ENCODE results near the gene AQP2.

AQP2 gene

GRCh38 chr12:49920915-49921286 is 29.6 kb upstream of the AQP2 start:
- DNase-seq = no peak

GRCh38 chr12:49921299-49921698 is 29.2 kb upstream of the AQP2 start:
- DNase-seq = no peak

DNA sequence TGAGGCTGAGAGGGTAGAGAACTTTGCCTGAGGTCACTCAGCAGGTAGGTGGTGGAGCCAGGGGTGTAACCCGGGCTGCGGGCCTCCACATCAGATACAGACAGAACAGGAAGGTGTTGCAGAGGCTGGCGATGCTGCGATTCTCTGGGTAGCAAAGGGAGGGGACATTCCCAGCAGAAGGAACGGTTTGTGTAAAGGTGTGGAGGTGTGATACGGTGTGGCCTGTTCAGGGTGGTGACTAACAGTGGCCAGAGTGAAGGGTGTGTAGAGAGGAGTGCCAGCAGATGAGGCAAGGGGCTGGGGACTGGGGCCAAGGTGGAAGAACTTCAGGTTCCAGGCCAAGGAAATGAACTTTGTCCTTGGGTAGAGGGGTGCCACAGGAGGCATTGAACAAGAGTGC is 28.6 kb upstream of the AQP2 start:
- DNase-seq = no peak

- DNase-seq = no peak
Observed at GRCh38 chr12:49922349-49923034, 28.0 kb upstream of the AQP2 start.

GRCh38 chr12:49923035-49923644 is 27.4 kb upstream of the AQP2 start:
- no peak for DNase-seq

- DNase-seq = no peak
Observed at GRCh38 chr12:49923880-49924556, 26.5 kb upstream of the AQP2 start.

DNA sequence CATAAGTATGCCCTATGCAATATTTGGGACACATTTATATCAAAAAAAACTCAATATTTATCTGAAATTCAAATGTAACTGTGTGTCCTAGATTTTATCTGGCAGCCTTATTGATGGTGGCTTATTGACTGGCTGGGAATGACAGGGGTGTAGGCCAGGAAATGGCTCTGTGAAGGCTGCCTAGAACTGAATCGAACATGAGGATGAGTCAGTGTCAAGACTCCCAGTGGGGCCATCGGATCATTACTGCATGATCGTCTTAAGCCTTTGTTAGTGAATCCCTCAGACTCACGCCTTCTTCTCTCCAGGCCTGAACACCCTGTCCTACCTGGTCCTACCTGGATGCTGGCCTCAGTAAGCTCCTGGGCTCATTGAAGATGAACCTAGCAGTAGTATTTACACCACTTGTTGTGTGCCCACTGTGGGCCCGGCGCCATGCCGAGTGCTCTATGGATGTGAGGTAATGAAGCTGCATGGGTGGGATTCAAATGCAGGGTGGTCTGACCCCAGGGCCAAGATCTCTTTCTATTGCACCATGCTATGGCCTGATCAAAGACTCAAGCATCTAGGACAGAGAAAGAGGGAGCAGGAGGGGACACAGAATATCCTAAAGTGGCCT is 25.8 kb upstream of the AQP2 start:
- DNase-seq = no peak

GRCh38 chr12:49925433-49926204 is 24.9 kb upstream of the AQP2 start:
- DNase-seq = no peak

DNA sequence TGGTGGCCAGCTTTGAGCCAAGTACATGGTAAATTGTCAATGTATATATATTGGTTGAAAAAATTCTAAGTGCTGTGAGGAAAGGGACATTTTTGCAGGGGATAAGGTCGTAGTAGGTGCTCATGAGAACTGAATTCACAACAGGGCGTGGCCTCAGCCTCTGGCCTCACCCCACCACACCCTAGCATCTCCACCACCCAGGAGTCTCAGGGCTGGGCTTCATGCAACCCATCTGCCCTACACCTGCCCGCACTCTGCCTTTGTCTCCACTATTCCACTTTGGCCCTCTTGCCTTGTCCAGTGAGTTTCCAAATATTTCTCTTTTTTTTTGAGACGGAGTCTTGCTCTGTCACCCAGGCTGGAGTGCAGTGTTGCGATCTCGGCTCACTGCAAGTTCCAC is 22.1 kb upstream of the AQP2 start:
- no peak for DNase-seq

- no peak for DNase-seq
Observed at GRCh38 chr12:49929581-49929980, 21.0 kb upstream of the AQP2 start.

- no peak for DNase-seq
Observed at GRCh38 chr12:49930515-49931288, 19.8 kb upstream of the AQP2 start.

- DNase-seq = no peak
Observed at GRCh38 chr12:49932023-49932422, 18.5 kb upstream of the AQP2 start.

- no peak for DNase-seq
Observed at GRCh38 chr12:49932533-49933130, 17.9 kb upstream of the AQP2 start.

- DNase-seq = no peak
Observed at GRCh38 chr12:49933796-49934195, 16.7 kb upstream of the AQP2 start.

DNA sequence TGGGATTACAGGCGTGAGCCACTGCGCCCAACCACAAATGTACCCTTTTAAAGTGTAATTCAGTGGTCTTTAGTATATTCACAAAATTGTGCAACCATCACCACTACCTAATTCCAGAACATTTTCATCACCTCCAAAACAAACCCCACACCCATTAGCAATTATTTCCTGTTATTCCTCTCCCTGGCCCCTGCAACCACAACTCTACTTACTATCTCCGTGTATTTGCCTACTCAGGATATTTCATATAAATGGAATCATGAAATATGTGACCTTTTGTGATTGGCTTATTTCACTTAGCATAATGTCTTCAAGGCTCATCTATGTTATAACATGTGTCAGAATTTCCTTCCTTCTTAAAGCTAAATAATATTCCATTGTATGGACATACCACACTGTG is 16.0 kb upstream of the AQP2 start:
- no peak for DNase-seq

DNA sequence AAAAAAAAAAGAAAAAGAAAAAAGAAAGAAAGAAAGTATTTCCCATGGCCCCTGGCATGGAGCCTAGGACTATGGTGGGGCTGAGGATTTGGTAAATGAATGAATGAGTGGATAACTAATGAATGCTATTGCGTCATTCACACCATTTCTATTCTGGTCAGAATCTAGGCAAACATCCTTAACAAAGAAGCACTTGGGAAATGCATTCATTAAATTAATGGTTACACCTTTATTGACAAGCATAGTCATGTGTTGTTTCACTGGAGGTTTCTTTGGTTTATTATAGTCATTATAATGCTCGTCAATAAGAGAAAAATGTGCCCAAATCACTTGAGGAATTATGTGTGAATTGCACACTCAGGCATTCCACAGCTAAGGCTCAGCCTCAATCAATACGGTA is 13.6 kb upstream of the AQP2 start:
- no peak for DNase-seq

- DNase-seq = no peak
Observed at GRCh38 chr12:49937639-49938300, 12.8 kb upstream of the AQP2 start.

DNA sequence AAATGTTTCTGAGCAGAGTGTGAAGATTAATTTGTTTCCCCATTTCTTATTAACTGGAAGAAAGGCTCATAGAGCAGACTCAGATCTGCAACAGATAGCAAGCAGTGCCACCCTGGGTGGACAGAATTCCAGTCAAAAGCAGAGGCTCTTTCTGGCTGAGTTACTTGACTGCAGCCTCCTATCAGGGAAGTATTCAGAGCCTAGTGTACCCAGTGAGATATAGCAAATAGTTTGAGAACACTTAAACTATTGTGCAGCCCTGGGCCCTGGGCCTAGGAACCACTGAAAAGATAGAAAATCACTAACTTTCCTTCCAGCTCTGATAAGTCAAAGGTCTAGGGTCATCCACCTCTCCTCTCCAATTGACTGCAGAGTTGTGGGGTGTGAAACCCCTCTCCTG is 11.2 kb upstream of the AQP2 start:
- no peak for DNase-seq

DNA sequence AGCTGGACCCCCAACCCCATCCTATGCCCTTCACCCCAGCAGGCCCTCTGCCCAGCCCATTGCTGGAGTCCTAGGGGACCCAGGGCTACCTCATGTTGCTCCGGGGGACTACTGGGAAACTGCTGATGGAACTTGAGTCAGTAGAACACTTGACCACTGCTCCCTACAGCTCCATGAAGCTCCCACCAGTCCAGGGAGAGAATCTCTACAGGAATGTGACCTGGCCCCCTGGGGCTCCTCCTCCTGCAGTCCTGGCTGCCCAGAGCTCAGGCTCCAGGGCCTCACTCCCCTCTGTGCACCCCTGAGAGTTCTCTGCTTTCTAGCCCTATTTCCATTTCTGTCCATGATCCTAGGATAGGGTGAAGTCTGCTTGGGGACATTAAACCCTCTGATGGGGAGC is 10.8 kb upstream of the AQP2 start:
- no peak for DNase-seq

DNA sequence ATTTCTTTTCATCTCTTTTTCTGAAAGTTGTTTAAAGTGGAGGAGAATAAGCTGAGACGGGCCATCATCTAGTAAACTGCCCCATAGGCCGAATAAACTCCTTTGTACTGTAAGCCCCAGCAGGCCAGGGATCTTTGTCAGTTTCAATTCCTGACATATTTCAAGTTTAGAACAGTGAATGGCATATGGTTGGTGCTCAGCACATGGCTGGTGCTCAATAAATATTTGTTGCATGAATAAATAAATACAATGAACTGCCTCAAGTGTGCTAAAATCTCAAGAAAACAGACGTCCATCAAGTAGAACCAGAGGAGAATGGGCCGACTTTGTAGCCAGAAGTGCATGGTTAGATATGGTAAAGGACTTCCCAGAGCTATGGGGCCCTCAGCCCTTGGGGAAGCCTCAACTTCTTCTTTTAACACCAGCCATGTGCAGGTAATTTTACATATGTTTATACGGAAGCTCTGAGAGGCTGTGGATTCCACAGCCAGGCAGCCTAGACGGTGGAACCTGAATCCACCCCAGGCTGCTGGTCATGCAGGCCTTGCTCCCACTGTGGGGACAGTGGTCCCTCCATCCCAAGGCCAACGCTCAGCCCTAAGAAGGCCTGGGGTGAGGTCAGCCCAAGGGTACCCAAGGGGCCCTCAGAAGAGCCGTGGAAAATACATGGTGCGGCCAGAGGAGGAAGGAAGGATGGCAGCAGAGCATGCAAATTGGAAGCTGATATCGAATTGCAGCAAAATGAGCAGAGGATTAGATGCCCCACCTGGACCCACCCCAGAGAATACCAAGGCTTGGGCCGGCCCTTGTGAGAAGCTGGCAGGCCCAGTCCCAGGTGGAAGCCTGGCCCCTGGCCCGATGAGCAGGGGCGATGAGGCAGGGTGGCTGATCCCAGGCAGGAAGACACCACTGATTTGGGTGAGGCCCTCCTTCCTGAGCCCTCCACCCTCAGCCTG is 8.7 kb upstream of the AQP2 start:
- no peak for DNase-seq

Measured in GOT3 (cell line).